ENCODE data around the gene POLN.
"Not testable (repeated sequence)": the region's sequence is repeated elsewhere in the genome, so short reads cannot be mapped to it uniquely, and the experiment has no call there.

Gene POLN

GRCh38 chr4:2222838-2223237 lies 19.1 kb downstream of the POLN start:
- H3K27ac ChIP-seq, result no peak overlapping the region
- no peak for TF ChIP-seq CTCF (conservative IDR thresholded peaks at IDR 0.05)

- not testable (repeated sequence) for H3K27ac ChIP-seq
Measured at GRCh38 chr4:2221378-2221777, 20.5 kb downstream of the POLN start.

GRCh38 chr4:2220016-2220630 lies 21.8 kb downstream of the POLN start:
- H3K27ac ChIP-seq, result no peak overlapping the region
- TF ChIP-seq CTCF (conservative IDR thresholded peaks at IDR 0.05), result peak; percentile 93

GRCh38 chr4:2219233-2219760 lies 22.6 kb downstream of the POLN start:
- TF ChIP-seq CTCF (conservative IDR thresholded peaks at IDR 0.05), result no peak
- H3K27ac ChIP-seq, result no peak overlapping the region

GRCh38 chr4:2218436-2218835 lies 23.5 kb downstream of the POLN start:
- no peak for TF ChIP-seq CTCF (conservative IDR thresholded peaks at IDR 0.05)
- no peak overlapping the region for H3K27ac ChIP-seq

- no peak for TF ChIP-seq CTCF (conservative IDR thresholded peaks at IDR 0.05)
- H3K27ac ChIP-seq, result no peak overlapping the region
Measured at GRCh38 chr4:2217726-2218125, 24.2 kb downstream of the POLN start.

- H3K27ac ChIP-seq, result no peak overlapping the region
- TF ChIP-seq CTCF (conservative IDR thresholded peaks at IDR 0.05), result no peak
Measured at GRCh38 chr4:2212831-2213230, 29.1 kb downstream of the POLN start.

GRCh38 chr4:2202789-2203188 lies 39.1 kb downstream of the POLN start:
- H3K27ac ChIP-seq, result not testable (repeated sequence)

- no peak for TF ChIP-seq CTCF (conservative IDR thresholded peaks at IDR 0.05)
- H3K27ac ChIP-seq, result no peak overlapping the region
Measured at GRCh38 chr4:2194496-2194895, 47.4 kb downstream of the POLN start.
